Measurements from ENCODE around the gene TNXB.

GRCh38 chr6:32086661-32087573 lies 22.2 kb downstream of the TNXB start:
- TF ChIP-seq, protein P1, sequence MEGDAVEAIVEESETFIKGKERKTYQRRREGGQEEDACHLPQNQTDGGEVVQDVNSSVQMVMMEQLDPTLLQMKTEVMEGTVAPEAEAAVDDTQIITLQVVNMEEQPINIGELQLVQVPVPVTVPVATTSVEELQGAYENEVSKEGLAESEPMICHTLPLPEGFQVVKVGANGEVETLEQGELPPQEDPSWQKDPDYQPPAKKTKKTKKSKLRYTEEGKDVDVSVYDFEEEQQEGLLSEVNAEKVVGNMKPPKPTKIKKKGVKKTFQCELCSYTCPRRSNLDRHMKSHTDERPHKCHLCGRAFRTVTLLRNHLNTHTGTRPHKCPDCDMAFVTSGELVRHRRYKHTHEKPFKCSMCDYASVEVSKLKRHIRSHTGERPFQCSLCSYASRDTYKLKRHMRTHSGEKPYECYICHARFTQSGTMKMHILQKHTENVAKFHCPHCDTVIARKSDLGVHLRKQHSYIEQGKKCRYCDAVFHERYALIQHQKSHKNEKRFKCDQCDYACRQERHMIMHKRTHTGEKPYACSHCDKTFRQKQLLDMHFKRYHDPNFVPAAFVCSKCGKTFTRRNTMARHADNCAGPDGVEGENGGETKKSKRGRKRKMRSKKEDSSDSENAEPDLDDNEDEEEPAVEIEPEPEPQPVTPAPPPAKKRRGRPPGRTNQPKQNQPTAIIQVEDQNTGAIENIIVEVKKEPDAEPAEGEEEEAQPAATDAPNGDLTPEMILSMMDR (IDR thresholded peaks at IDR 0.05), result peak in 1 of 4 experiments; percentile 6
- TF ChIP-seq POLR2A (IDR thresholded peaks at IDR 0.05), result no peak
